H1 (cell line): ENCODE measurements around the gene HEPACAM. TPM values are rescaled to one million over a fixed set of nuclear protein-coding genes. Genes with fewer than 3 reads are reported as not detected.

ENCODE experiments used
- CTCF ChIA-PET: fragments of 300-600 bp; sonication (Branson Sonifier 250); formaldehyde crosslinking; loops from one replicate; lab custom pipeline; 2021; ENCODE audit not compliant: partially characterized antibody; lab: Charles Lee
- POLR2A ChIA-PET: fragments of 300-600 bp; sonication (Branson Sonifier 250); formaldehyde crosslinking; loops from one replicate; lab custom pipeline; 2021; ENCODE audit warnings: inconsistent platforms; ENCODE audit not compliant: partially characterized antibody; lab: Charles Lee
- DNase-seq, 2 experiments: peaks; one replicate each; pipeline versions ENCODE4 v3.0.0 to v3.0.0-alpha.2; 2010 to 2022; ENCODE audit warnings: low spot score in 2 of 2, low read depth in 1 of 2, mixed read lengths in 1 of 2
- FAIRE-seq: peaks from 2 replicates; lab custom pipeline; 2011; peaks lifted over from hg19 to GRCh38; lab: Jason Lieb, UNC
- H2AFZ ChIP-seq: 2 replicates; pipeline ENCODE4 v1.8.1; 2012; ENCODE audit warnings: low read length, inconsistent platforms
- H2AK5ac ChIP-seq: 2 replicates; pipeline ENCODE4 v1.6.1; 2013; ENCODE audit warnings: low read depth, low read length
- H2BK120ac ChIP-seq: replicated peaks from 2 replicates; pipeline ENCODE3; 2013; ENCODE audit warnings: low read depth, low read length, inconsistent platforms
- H2BK12ac ChIP-seq: 2 replicates; pipeline ENCODE4 v1.6.1; 2013; ENCODE audit warnings: low read depth, low read length
- H2BK15ac ChIP-seq: 2 replicates; pipeline ENCODE4 v1.6.1; 2013; ENCODE audit warnings: low read length
- H2BK20ac ChIP-seq: 2 replicates; pipeline ENCODE4 v1.6.1; 2013; ENCODE audit warnings: low read length
- H2BK5ac ChIP-seq: 2 replicates; pipeline ENCODE4 v1.6.1; 2013; ENCODE audit warnings: low read depth, low read length
- H3K14ac ChIP-seq: 2 replicates; pipeline ENCODE4 v1.6.1; 2013; ENCODE audit warnings: inconsistent platforms; ENCODE audit not compliant: insufficient read length
- H3K18ac ChIP-seq: 2 replicates; pipeline ENCODE4 v1.6.1; 2013; ENCODE audit warnings: low read length; ENCODE audit errors: extremely low read depth
- H3K23ac ChIP-seq: 2 replicates; pipeline ENCODE4 v1.6.1; 2013; ENCODE audit warnings: inconsistent platforms; ENCODE audit not compliant: insufficient read length
- H3K23me2 ChIP-seq: 2 replicates; pipeline ENCODE4 v1.6.1; 2013; ENCODE audit warnings: low read depth, low read length
- H3K27ac ChIP-seq: 2 replicates; pipeline ENCODE4 v1.6.1; 2011; ENCODE audit warnings: low read depth, low read length, inconsistent platforms
- H3K27me3 ChIP-seq, 4 experiments: replicated peaks in 1 of 4; 1 replicate in 1 of 4; 2 replicates in 3 of 4; pipeline versions ENCODE4 v1.6.1 to v1.8.1; 2011 to 2013; ENCODE audit warnings: low read length in 3 of 4, mild to moderate bottlenecking in 3 of 4, inconsistent platforms in 2 of 4, mixed read lengths in 2 of 4, moderate library complexity in 1 of 4; ENCODE audit not compliant: control insufficient read depth in 3 of 4, insufficient read depth in 3 of 4; ENCODE audit errors: extremely low read depth in 1 of 4
- H3K36me3 ChIP-seq, 4 experiments: 2 replicates each; pipeline versions ENCODE4 v1.6.1 to v1.8.1; 2011 to 2013; ENCODE audit warnings: mild to moderate bottlenecking in 4 of 4, low read length in 3 of 4, moderate library complexity in 2 of 4, control low read depth in 1 of 4, inconsistent platforms in 1 of 4; ENCODE audit not compliant: insufficient read depth in 4 of 4, control insufficient read depth in 2 of 4
- H3K4ac ChIP-seq: replicated peaks from 2 replicates; pipeline ENCODE3; 2013; ENCODE audit warnings: low read length, low read depth, mixed read lengths, inconsistent platforms; ENCODE audit not compliant: insufficient read length
- H3K4me1 ChIP-seq, 4 experiments: replicated peaks in 1 of 4; 1 replicate in 1 of 4; 2 replicates in 3 of 4; pipeline versions ENCODE4 v1.6.1 to v1.8.1; 2011 to 2013; ENCODE audit warnings: low read length in 3 of 4, inconsistent platforms in 2 of 4, mixed read lengths in 1 of 4; ENCODE audit not compliant: insufficient read depth in 4 of 4, control insufficient read depth in 3 of 4
- H3K4me2 ChIP-seq, 2 experiments: 2 replicates each; pipeline versions ENCODE4 v1.6.1 to v1.8.1; 2011 to 2013; ENCODE audit warnings: low read depth in 2 of 2, low read length in 2 of 2, control low read depth in 1 of 2, inconsistent platforms in 1 of 2, mild to moderate bottlenecking in 1 of 2; ENCODE audit not compliant: insufficient read depth in 1 of 2
- H3K4me3 ChIP-seq, 4 experiments: fragments of 200-600, 300-600 bp in 1 of 4; sonication (generic), shearing (Covaris generic), sonication (Bioruptor Twin) in 1 of 4; 2 replicates each; pipeline versions ENCODE4 v1.5.1 to v1.8.1; 2011 to 2016; ENCODE audit warnings: low read length in 4 of 4, low read depth in 3 of 4, control low read depth in 2 of 4, inconsistent platforms in 2 of 4, mild to moderate bottlenecking in 2 of 4, mixed read lengths in 1 of 4, moderate library complexity in 1 of 4; ENCODE audit not compliant: insufficient read depth in 2 of 4; ENCODE audit errors: extremely low read depth in 1 of 4
- H3K56ac ChIP-seq: replicated peaks from 2 replicates; pipeline ENCODE3; 2013; ENCODE audit warnings: low read depth, mild to moderate bottlenecking, mixed read lengths, low read length, inconsistent platforms; ENCODE audit not compliant: insufficient read length
- H3K79me1 ChIP-seq: 2 replicates; pipeline ENCODE4 v1.6.1; 2013; ENCODE audit warnings: low read depth, low read length, control low read depth
- H3K79me2 ChIP-seq, 2 experiments: 2 replicates each; pipeline versions ENCODE4 v1.6.1 to v1.8.1; 2012 to 2013; ENCODE audit warnings: low read length in 2 of 2, mild to moderate bottlenecking in 2 of 2, inconsistent platforms in 1 of 2; ENCODE audit not compliant: insufficient read depth in 2 of 2, control insufficient read depth in 1 of 2
- H3K9ac ChIP-seq, 4 experiments: replicated peaks in 1 of 4; 1 replicate in 1 of 4; 2 replicates in 3 of 4; pipeline versions ENCODE4 v1.6.1 to v1.8.1; 2011 to 2013; ENCODE audit warnings: low read depth in 3 of 4, low read length in 3 of 4, control low read depth in 2 of 4, mild to moderate bottlenecking in 2 of 4, moderate library complexity in 2 of 4, inconsistent platforms in 1 of 4; ENCODE audit errors: extremely low read depth in 1 of 4
- H3K9me3 ChIP-seq, 2 experiments: 2 replicates each; pipeline versions ENCODE4 v1.6.1 to v1.8.1; 2012 to 2013; ENCODE audit warnings: mild to moderate bottlenecking in 2 of 2, moderate library complexity in 2 of 2, control low read depth in 1 of 2, inconsistent platforms in 1 of 2, low read depth in 1 of 2, low read length in 1 of 2, mixed read lengths in 1 of 2; ENCODE audit not compliant: insufficient read depth in 2 of 2
- H4K20me1 ChIP-seq, 2 experiments: replicated peaks in 1 of 2; 2 replicates each; pipeline versions ENCODE3 to v1.8.1; 2011 to 2013; ENCODE audit warnings: inconsistent platforms in 2 of 2, low read length in 2 of 2, mild to moderate bottlenecking in 1 of 2; ENCODE audit not compliant: insufficient read depth in 2 of 2, control insufficient read depth in 1 of 2
- H4K5ac ChIP-seq: 2 replicates; pipeline ENCODE4 v1.6.1; 2013; ENCODE audit warnings: low read length, low read depth, mixed read lengths, inconsistent platforms; ENCODE audit not compliant: insufficient read length
- H4K8ac ChIP-seq: 2 replicates; pipeline ENCODE4 v1.8.0; 2013; ENCODE audit warnings: mild to moderate bottlenecking, moderate library complexity, low read length, inconsistent platforms; ENCODE audit not compliant: insufficient read depth; ENCODE audit errors: extremely low read depth
- H4K91ac ChIP-seq: replicated peaks from 2 replicates; pipeline ENCODE3; 2013; ENCODE audit warnings: low read length, mixed read lengths, inconsistent platforms; ENCODE audit not compliant: insufficient read length
- GTF2F1 ChIP-seq: IDR thresholded peaks from 2 replicates; pipeline ENCODE4 v1.6.1; 2012; ENCODE audit warnings: low read depth, low read length, improper control_type of control experiment, borderline replicate concordance
- NRF1 ChIP-seq: IDR thresholded peaks from 2 replicates; pipeline ENCODE4 v1.6.1; 2011; ENCODE audit warnings: mild to moderate bottlenecking, low read depth, low read length, improper control_type of control experiment
- POU5F1 ChIP-seq: IDR thresholded peaks from 2 replicates; pipeline ENCODE4 v1.6.1; 2011; ENCODE audit warnings: low read depth, mild to moderate bottlenecking, low read length, moderate library complexity
- RXRA ChIP-seq: IDR thresholded peaks from 2 replicates; pipeline ENCODE4 v1.6.1; 2011; ENCODE audit warnings: low read depth, mild to moderate bottlenecking, low read length, moderate library complexity; ENCODE audit not compliant: insufficient read depth
- SP2 ChIP-seq: IDR thresholded peaks from 2 replicates; pipeline ENCODE4 v1.6.1; 2012; ENCODE audit warnings: mild to moderate bottlenecking, low read length, inconsistent platforms
- SRF ChIP-seq: IDR thresholded peaks from 2 replicates; pipeline ENCODE4 v1.6.1; 2011; ENCODE audit warnings: mild to moderate bottlenecking, low read depth, low read length, moderate library complexity
- WGBS, 2 experiments: shearing (Covaris generic) in 1 of 2; methylation state at CpG; one replicate each; pipeline versions ENCODE4 v1.1.6 to v1.1.7; 2013 to 2015; ENCODE audit warnings: low lambda C conversion rate in 2 of 2, mixed read lengths in 2 of 2, inconsistent platforms in 1 of 2, low coverage in 1 of 2, missing lambda C conversion rate in 1 of 2; ENCODE audit not compliant: insufficient replicate concordance in 2 of 2, insufficient coverage in 1 of 2, insufficient read length in 1 of 2; ENCODE audit errors: extremely low coverage in 1 of 2, missing lambda C conversion rate in 1 of 2; 5-methylcytosine and 5-hydroxymethylcytosine counted together
- polyA plus RNA-seq, 7 experiments: library from polyadenylated mRNA; depleted of rRNA in 3 of 7; stranded (reverse) in 5 of 7; unstranded in 2 of 7; fragments of >200 nt in 5 of 7; fragments of 200-250 nt in 2 of 7; gene quantifications; 1 replicate in 5 of 7; 2 replicates in 1 of 7; 4 replicates in 1 of 7; pipeline versions ENCODE4 v1.2.1 to v1.2.3, GENCODE V29; 2011 to 2013; ENCODE audit warnings: missing spikeins in 2 of 7, mixed read lengths in 2 of 7
- total RNA-seq: library from RNA; stranded (reverse); fragmentation: NEBNext Ultra II Directional; extraction: Animal tissue kit (Norgen Biotek cat#: 25700); gene quantifications from 2 replicates; pipeline ENCODE4 v1.2.1, GENCODE V29; 2021

The HEPACAM gene
- total and polyA plus RNA-seq, 2 of the 8 experiments (the other 6 are each of a cell fraction or from before 2014, with no cell fraction given) = not detected

DNA sequence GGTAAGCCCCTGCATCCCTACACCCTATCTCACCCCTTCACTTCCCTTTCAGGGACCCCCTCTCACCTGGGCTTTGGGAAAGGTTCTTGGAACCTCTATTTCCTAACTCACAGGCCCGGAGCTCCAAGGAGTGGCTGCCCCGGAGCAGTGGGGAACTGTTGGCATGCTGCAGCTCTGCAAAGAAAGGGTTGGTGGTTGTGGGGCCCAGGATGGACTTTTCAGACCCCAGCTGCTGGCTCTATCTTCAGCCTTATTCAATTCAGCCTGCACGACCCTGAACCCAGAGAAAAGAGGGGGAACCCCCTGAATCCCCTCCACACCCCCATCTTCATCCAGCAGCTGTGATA is 48.2 kb downstream of the HEPACAM start:
- H2BK12ac ChIP-seq = no peak overlapping the region
- no peak for FAIRE-seq
- POLR2A ChIA-PET = interaction anchor here (0.6 to 2.0 kb wide), 4 partner anchors 10 to 94 kb away, joined by 3 to 7 read pairs (median 4); partner anchors contain the start of gene ROBO4
- no peaks in the 10 kb centered on the region for H3K79me2 ChIP-seq
- whole genome bisulfite sequencing, 2 experiments = 72% methylated on average over 3 of the region's 3 CpGs; no CpG with 5 or more reads in 1 of the 2 experiments
- peaks cover 0 to 3% (median under 1%) of the 10 kb centered on the region in 4 experiments; a peak in 2 of 7 replicates for H3K27me3 ChIP-seq
- no peak overlapping the region for H3K56ac ChIP-seq
- H3K4ac ChIP-seq = no peak overlapping the region
- H2BK20ac ChIP-seq = no peak overlapping the region
- no peaks in the 10 kb centered on the region for H4K20me1 ChIP-seq
- H3K27ac ChIP-seq = no peak overlapping the region
- no peak overlapping the region for H4K5ac ChIP-seq
- DNase-seq = no peak
- H4K91ac ChIP-seq = no peak overlapping the region
- H3K79me1 ChIP-seq = no peaks in the 10 kb centered on the region
- no peak overlapping the region for H2AFZ ChIP-seq
- H3K4me3 ChIP-seq = no peak overlapping the region
- H3K23ac ChIP-seq = no peak overlapping the region
- no peak overlapping the region for H2BK5ac ChIP-seq
- CTCF ChIA-PET = interaction anchor here (0.7 to 3.5 kb wide), 9 partner anchors 10 to 200 kb away, joined by 3 to 13 read pairs (median 3); partner anchors contain the start of gene ROBO4
- H2BK120ac ChIP-seq = no peak overlapping the region
- no peaks in the 10 kb centered on the region for H3K36me3 ChIP-seq
- H2BK15ac ChIP-seq = no peak overlapping the region
- H2AK5ac ChIP-seq = no peak overlapping the region
- no peak overlapping the region for H3K4me2 ChIP-seq
- H3K9ac ChIP-seq = no peak overlapping the region
- H3K14ac ChIP-seq = no peak overlapping the region
- no peaks in the 10 kb centered on the region for H3K9me3 ChIP-seq
- H3K4me1 ChIP-seq = peaks cover 0 to 1% (median 0%) of the 10 kb centered on the region in 4 experiments; a peak in 2 of 7 replicates
- H3K18ac ChIP-seq = no peak overlapping the region
- H4K8ac ChIP-seq = no peak overlapping the region
- no peaks in the 10 kb centered on the region for H3K23me2 ChIP-seq
- TF ChIP-seq GTF2F1 (no peak), SP2 (no peak), RXRA (no peak), SRF (no peak), NRF1 (no peak), POU5F1 (no peak)
